SK-N-SH (cell line): ENCODE measurements around the gene KCNIP4.

Experiments used
- GABPA ChIP-seq: IDR thresholded peaks from 2 replicates; pipeline ENCODE4 v1.4.0; 2012; ENCODE audit warnings: low read depth, mild to moderate bottlenecking
- GATA2 ChIP-seq: sonication (generic); formaldehyde crosslinking; IDR thresholded peaks from 2 replicates; pipeline ENCODE4 v1.5.0; 2020; ENCODE audit warnings: mild to moderate bottlenecking, missing genetic modification reagents
- MXI1 ChIP-seq: IDR thresholded peaks from 2 replicates; pipeline ENCODE4 v1.6.1; 2012; ENCODE audit warnings: mild to moderate bottlenecking, low read depth, low read length, improper control_type of control experiment
- NRF1 ChIP-seq: IDR thresholded peaks from 2 replicates; pipeline ENCODE4 v1.6.1; 2012; ENCODE audit warnings: low read depth, mild to moderate bottlenecking, low read length
- POLR2AphosphoS5 ChIP-seq: IDR thresholded peaks from 2 replicates; pipeline ENCODE4 v1.6.1; 2012; ENCODE audit warnings: low read depth, low read length
- RAD21 ChIP-seq: IDR thresholded peaks from 2 replicates; pipeline ENCODE4 v1.6.1; 2012; ENCODE audit warnings: mild to moderate bottlenecking, low read length
- RCOR1 ChIP-seq: fragments of 150-350 bp; IDR thresholded peaks from 2 replicates; pipeline ENCODE4 v1.6.1; 2017; ENCODE audit warnings: antibody characterized with exemption, low read length
- TAF1 ChIP-seq: IDR thresholded peaks from 2 replicates; pipeline ENCODE4 v1.6.1; 2012; ENCODE audit warnings: low read depth, mild to moderate bottlenecking, low read length, moderate library complexity, borderline replicate concordance
- TF ChIP-seq, protein P1 (sequence below): fragments of 150-350 bp; IDR thresholded peaks from 2 replicates; pipeline ENCODE4 v1.6.1; 2016; ENCODE audit warnings: mild to moderate bottlenecking, low read depth, low read length
- TF ChIP-seq, protein P2 (sequence below): IDR thresholded peaks from 2 replicates; pipeline ENCODE4 v1.6.1; 2012; ENCODE audit warnings: mild to moderate bottlenecking, low read depth, low read length, moderate library complexity
- TF ChIP-seq, protein P3 (sequence below): fragments of 200-600 bp; sonication (generic); IDR thresholded peaks from 2 replicates; pipeline ENCODE4 v1.6.1; 2017; ENCODE audit warnings: antibody characterized with exemption, mild to moderate bottlenecking, moderate library complexity
- TF ChIP-seq, protein P4 (sequence below): IDR thresholded peaks from 2 replicates; pipeline ENCODE4 v1.4.0; 2012; ENCODE audit warnings: low read depth

DNA sequence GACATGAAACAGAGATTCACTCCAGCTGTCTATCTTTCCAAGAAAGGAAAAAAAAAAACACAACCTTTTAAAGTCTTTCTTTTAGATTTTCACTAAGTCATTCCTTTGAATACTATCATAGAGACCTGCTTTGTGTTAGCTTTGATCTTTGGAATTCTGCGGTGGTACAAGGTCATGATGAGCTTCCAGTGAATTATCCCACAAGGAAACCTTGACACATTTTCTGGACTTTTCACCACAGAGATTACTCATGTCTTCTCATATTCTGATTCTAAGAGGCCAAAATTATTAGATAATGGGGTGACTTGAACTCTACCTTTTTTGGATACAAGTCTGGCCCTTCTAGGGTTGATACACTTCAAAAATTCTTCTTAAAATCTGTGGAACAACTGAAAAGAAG lies 1046.7 kb downstream of the KCNIP4 start:
- TF ChIP-seq RCOR1 (no peak), TAF1 (no peak), NRF1 (no peak), MXI1 (no peak), GABPA (no peak), GATA2 (no peak), RAD21 (no peak), POLR2AphosphoS5 (no peak)
- TF ChIP-seq, protein P1, sequence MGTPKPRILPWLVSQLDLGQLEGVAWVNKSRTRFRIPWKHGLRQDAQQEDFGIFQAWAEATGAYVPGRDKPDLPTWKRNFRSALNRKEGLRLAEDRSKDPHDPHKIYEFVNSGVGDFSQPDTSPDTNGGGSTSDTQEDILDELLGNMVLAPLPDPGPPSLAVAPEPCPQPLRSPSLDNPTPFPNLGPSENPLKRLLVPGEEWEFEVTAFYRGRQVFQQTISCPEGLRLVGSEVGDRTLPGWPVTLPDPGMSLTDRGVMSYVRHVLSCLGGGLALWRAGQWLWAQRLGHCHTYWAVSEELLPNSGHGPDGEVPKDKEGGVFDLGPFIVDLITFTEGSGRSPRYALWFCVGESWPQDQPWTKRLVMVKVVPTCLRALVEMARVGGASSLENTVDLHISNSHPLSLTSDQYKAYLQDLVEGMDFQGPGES: no peak
- TF ChIP-seq, protein P2, sequence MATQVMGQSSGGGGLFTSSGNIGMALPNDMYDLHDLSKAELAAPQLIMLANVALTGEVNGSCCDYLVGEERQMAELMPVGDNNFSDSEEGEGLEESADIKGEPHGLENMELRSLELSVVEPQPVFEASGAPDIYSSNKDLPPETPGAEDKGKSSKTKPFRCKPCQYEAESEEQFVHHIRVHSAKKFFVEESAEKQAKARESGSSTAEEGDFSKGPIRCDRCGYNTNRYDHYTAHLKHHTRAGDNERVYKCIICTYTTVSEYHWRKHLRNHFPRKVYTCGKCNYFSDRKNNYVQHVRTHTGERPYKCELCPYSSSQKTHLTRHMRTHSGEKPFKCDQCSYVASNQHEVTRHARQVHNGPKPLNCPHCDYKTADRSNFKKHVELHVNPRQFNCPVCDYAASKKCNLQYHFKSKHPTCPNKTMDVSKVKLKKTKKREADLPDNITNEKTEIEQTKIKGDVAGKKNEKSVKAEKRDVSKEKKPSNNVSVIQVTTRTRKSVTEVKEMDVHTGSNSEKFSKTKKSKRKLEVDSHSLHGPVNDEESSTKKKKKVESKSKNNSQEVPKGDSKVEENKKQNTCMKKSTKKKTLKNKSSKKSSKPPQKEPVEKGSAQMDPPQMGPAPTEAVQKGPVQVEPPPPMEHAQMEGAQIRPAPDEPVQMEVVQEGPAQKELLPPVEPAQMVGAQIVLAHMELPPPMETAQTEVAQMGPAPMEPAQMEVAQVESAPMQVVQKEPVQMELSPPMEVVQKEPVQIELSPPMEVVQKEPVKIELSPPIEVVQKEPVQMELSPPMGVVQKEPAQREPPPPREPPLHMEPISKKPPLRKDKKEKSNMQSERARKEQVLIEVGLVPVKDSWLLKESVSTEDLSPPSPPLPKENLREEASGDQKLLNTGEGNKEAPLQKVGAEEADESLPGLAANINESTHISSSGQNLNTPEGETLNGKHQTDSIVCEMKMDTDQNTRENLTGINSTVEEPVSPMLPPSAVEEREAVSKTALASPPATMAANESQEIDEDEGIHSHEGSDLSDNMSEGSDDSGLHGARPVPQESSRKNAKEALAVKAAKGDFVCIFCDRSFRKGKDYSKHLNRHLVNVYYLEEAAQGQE: no peak
- TF ChIP-seq, protein P3, sequence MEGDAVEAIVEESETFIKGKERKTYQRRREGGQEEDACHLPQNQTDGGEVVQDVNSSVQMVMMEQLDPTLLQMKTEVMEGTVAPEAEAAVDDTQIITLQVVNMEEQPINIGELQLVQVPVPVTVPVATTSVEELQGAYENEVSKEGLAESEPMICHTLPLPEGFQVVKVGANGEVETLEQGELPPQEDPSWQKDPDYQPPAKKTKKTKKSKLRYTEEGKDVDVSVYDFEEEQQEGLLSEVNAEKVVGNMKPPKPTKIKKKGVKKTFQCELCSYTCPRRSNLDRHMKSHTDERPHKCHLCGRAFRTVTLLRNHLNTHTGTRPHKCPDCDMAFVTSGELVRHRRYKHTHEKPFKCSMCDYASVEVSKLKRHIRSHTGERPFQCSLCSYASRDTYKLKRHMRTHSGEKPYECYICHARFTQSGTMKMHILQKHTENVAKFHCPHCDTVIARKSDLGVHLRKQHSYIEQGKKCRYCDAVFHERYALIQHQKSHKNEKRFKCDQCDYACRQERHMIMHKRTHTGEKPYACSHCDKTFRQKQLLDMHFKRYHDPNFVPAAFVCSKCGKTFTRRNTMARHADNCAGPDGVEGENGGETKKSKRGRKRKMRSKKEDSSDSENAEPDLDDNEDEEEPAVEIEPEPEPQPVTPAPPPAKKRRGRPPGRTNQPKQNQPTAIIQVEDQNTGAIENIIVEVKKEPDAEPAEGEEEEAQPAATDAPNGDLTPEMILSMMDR: no peak
- TF ChIP-seq, protein P4, sequence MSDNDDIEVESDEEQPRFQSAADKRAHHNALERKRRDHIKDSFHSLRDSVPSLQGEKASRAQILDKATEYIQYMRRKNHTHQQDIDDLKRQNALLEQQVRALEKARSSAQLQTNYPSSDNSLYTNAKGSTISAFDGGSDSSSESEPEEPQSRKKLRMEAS: no peak
